HG03378 (cell line): Measurements from ENCODE around the gene DNMT1.
"Not testable (repeated sequence)": the region's sequence is repeated elsewhere in the genome, so short reads cannot be mapped to it uniquely, and the experiment has no call there.

Source experiments
- ATAC-seq: cut with Tn5 transposase; IDR thresholded peaks from one replicate; pipeline ENCODE4 v1.9.1; 2021; ENCODE audit warnings: mild to moderate bottlenecking, moderate library complexity; ENCODE audit not compliant: unreplicated experiment

Gene DNMT1

DNA sequence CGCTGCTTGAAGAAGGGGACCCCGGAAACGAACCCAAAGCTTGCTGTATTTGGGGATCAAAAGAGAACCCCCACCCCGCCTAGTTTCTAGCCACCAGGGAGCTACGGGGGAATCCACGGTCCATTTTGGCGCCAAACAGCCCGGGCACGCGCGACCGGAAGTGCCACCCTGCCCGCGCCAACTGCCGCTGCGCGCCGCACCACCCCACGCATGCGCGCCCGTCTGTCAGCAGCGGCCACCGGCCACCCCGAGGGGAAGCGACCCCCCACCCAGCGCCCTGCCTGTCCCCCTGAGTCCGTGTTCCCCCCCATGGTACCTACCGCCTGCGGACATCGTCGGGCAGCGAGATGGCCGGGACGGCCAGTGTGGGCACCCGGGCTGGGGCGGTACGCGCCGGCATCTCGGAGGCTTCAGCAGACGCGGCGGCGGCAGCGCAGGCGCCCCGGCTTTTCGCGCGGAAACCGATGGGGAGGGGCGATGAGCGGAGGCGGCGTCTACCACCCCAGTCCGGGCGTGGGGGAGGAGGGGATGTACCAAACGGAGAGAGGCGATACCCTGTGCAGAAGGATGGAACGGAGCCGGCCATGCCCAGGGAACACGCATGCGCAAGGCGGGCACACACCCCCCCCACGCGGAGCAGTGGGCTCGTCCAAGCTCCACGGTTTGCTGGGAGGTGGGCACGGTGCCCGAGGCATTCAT, at the start of gene DNMT1:
TSS of gene DNMT1 (minus strand) at position 454 of the 699 bp plus-strand sequence. CDS start at position 400, 54 bp downstream.
- ATAC-seq = peak; percentile 72

GRCh38 chr19:10243606-10244005, 48.9 kb upstream of the DNMT1 start:
- no peak for ATAC-seq

GRCh38 chr19:10241826-10242449, 47.2 kb upstream of the DNMT1 start:
- not testable (repeated sequence) for ATAC-seq

GRCh38 chr19:10238172-10238783, 43.5 kb upstream of the DNMT1 start:
- no peak for ATAC-seq

- no peak for ATAC-seq
These were observed 42.9 kb upstream of the DNMT1 start for GRCh38 chr19:10237702-10238101.

GRCh38 chr19:10235409-10235808, 40.7 kb upstream of the DNMT1 start:
- ATAC-seq = not testable (repeated sequence)

GRCh38 chr19:10235003-10235402, 40.2 kb upstream of the DNMT1 start:
- no peak for ATAC-seq

DNA sequence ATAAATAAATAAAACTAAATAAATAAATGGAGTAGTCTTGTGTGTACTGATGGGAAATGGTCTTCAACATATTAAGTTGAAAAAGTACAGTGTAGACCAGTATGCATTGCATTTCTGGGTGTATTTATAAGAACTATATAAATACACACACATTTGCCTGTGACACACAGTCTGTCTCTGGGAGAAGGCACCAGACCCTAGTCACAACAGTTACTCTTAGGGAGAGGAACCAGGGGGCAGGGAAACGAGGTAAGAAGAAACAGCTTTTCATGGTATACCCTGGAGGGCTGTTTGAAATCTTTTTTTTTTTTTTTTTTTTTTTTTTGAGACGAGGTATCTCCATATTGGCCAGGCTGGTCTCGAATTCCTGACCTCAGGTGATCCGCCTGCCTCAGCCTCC, 39.2 kb upstream of the DNMT1 start:
- ATAC-seq = no peak

DNA sequence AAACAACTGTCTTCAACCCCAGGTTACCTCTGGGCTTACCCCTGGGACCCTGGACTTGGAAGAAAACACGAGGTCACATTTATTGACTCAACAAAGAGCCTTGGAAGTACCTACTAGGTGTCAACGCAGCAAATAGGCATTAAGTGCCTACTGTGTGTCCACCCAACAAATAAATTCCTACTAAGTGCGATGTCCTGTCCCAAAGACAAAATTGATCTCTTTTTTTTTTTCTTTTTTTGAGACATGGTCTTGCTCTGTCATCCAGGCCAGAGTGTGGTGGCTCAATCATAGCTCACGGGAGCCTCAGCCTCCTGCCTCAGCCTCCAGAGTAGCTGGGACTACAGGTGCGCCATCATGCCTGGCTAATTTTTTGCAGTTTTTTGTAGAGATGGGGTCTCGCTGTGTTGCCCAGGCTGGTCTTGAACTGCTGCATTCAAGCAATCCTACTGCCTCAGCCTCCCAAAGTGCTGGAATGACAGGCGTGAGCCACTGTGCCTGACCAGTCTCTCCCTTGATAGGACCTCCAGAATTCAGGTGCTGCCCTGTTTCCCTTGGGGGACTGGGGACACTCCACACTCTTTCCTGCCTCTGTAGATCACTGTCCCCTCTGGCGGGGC, 37.0 kb upstream of the DNMT1 start:
- no peak for ATAC-seq

DNA sequence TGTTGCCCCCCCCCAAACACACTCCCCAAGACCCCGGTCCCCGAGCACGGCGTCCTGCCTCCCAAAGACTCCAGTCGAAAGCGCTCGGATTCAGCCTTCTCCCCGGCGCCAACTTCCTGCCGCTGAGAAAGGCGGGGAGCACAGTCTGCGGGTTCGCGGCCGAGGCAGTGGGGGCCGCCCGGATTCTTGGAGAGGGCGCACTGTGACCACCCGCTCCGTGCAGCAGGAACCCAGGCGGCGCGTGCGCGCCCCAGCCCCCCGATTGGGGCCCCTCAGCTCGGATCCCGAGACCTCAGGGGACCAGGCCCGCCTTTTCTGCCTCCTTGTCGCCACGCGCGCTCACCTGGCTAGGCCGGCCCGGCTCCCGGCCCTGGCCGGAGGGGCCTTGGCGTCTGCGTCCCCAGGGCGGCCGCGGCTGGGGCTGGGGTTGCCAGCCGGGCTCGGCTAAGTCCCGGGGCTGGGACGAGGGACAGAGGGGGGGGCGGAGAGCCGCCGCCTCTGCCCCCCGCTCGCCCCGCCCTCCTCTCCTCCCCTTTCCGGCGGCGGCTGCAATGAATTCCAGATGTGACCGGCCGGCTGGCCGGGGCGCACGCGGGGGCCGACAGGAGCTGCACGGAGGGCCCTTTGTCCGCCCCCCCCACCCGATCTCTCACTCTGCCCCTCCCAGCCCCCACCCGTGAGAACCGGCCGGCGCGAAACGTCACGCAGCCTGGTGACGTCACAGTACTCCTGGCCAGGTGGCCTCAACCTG, 36.3 kb upstream of the DNMT1 start, which contains the start of gene S1PR2:
TSS of gene S1PR2 (minus strand) at position 471 of the 751 bp plus-strand sequence. CDS start 6,426 bp downstream, outside the sequence.
- ATAC-seq = no peak

GRCh38 chr19:10230173-10230860, 35.6 kb upstream of the DNMT1 start:
- ATAC-seq = no peak

DNA sequence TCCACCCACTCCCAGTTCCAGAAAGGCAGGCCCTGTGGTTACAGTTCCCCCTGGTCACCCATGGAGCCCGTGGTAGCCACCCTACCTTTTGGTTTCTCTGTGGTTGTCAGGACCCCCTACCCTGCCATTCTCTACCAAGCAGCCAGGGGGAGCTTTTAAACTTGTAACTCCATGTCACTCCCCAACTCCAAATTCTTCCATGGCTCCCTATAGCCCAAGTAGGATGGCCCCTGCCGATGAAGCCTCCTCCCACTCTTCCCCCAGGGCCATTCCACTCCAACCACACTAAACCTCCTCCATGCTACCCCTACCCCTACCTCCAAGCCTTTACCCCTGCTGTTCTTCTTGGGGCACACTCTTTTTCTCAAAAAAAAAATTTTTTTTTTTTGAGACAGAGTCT, 34.2 kb upstream of the DNMT1 start:
- ATAC-seq = no peak

DNA sequence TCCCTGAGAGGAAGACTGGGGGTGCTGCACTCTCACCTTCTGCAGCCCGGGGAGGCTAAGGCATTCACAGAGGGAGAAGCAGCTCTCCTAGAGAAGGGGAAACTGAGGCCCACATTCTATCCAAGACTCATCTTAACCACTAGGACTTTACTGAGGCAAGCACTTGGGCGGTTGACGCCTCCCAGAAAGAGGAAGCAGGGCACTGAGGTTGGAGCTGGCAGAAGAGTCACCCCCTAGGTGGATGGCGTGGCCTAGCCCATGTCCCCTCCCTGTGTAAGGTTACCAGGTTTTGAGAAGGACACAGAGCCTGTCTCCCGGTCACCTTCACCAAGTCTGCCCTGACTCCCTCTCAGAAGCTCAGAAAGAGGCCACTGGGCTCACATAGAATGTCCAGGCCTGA, 33.6 kb upstream of the DNMT1 start:
- ATAC-seq = no peak

GRCh38 chr19:10227026-10227971, 32.5 kb upstream of the DNMT1 start:
- ATAC-seq = no peak

DNA sequence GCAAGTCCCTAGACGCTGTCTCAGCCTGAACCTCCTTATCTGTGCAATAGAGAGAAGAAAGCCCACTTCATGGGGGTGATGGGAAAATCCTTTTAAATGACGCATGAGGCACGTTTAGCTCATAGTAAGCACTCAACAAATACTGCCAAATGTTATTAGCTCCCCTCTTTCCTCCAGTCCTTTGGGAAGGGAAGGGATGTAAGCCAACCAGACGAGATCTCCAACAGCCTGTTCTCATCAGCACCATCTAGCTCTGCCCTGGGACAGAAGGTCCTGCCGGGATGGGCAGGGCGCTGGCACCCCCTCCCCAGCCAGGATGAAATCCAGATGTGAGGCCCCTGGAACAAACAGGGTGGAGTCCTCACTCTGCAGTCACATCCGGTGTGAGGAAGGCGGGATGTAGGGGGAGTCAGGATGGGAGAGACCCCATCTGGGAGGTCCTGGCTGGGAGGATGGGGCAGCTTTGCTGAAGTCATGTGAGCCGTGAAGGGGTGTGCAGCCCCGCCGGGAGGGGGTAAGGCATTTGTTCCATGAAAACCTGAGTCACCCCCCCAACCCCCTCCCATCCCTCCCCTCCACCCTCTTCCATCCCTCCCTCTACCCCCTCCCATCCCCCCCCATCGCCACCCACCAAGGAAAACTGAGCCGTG, 31.7 kb upstream of the DNMT1 start:
- ATAC-seq = no peak

DNA sequence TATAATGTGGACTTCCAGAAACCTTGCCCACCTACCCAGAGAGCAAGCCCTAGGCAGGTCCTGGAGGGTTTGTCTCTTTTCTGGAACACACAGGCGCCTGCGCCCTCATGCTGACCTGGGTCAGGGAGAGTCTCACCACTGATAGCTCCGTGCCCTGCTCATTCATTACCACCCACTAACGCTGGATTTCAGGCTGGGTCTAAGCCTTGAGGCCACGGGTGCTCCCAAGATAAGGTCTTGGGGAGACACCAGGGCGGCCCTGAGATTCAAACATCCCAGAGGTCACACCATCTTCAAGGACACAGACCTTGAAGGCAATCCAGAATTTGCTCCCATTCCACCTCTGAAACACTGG, 31.2 kb upstream of the DNMT1 start:
- no peak for ATAC-seq

DNA sequence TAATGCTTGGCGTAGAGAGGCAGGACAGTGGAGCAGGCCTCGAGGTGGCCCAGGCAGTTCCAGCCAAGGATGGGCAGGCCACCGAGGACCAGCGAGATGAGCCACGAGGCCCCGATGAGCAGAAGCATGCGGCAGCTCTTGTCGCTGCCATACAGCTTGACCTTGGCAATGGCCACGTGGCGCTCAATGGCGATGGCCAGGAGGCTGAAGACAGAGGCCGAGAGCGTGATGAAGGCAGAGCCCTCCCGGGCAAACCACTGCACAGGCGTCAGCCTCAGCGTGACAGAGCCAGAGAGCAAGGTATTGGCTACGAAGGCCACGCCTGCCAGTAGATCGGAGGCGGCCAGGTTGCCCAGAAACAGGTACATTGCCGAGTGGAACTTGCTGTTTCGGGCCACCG, 29.6 kb upstream of the DNMT1 start:
- ATAC-seq = no peak

- ATAC-seq = no peak
These were observed 28.9 kb upstream of the DNMT1 start for GRCh38 chr19:10223488-10224213.
